Stomach (tissue), 9 donors: Measurements from ENCODE around the gene SRC. TPM values are rescaled to one million over a fixed set of nuclear protein-coding genes. Genes with fewer than 3 reads are reported as not detected.

Experiments
- DNase-seq, 2 donors: peaks; one replicate each; pipeline versions ENCODE4 v3.0.0 to v3.0.0-alpha.2; 2013 to 2019
- H3K27ac ChIP-seq, 5 donors: fragments of 200-600 bp in 4 of 5; sonication (generic) in 4 of 5; one replicate each; pipeline ENCODE4 v1.5.1; 2013 to 2019; ENCODE audit warnings: mild to moderate bottlenecking in 1 of 5, moderate library complexity in 1 of 5
- H3K27me3 ChIP-seq, 3 donors: fragments of 200-600 bp; sonication (generic); one replicate each; pipeline ENCODE4 v1.5.1; 2017 to 2019; ENCODE audit warnings: mixed run types in 1 of 3
- H3K36me3 ChIP-seq, 4 donors: fragments of 200-600 bp; sonication (generic); 1 replicate in 3 of 4; 2 replicates in 1 of 4; pipeline ENCODE4 v1.5.1; 2016 to 2019
- H3K4me1 ChIP-seq, 4 donors: fragments of 200-600 bp; sonication (generic); one replicate each; pipeline ENCODE4 v1.5.1; 2016 to 2019
- H3K4me3 ChIP-seq, 4 donors: fragments of 200-600 bp; sonication (generic) in 3 of 4; one replicate each; pipeline ENCODE4 v1.5.1; 2016 to 2019; ENCODE audit warnings: mild to moderate bottlenecking in 1 of 4
- H3K9me3 ChIP-seq, 4 donors: fragments of 200-600 bp; sonication (generic); one replicate each; pipeline ENCODE4 v1.5.1; 2016 to 2019
- EP300 ChIP-seq: sonication (generic); formaldehyde crosslinking; IDR thresholded peaks from one replicate; pipeline ENCODE4 v1.6.1; 2017; ENCODE audit warnings: antibody characterized with exemption
- POLR2A ChIP-seq, 4 donors: fragments of 450-650 bp; IDR thresholded peaks; one replicate each; pipeline ENCODE4 v1.6.1; 2016; ENCODE audit warnings: antibody characterized with exemption in 4 of 4, control low read depth in 2 of 4, mild to moderate bottlenecking in 1 of 4, moderate library complexity in 1 of 4
- POLR2AphosphoS5 ChIP-seq, 3 donors: sonication (generic); formaldehyde crosslinking; IDR thresholded peaks; one replicate each; pipeline ENCODE4 v1.6.1; 2016; ENCODE audit warnings: antibody characterized with exemption in 3 of 3
- WGBS, 5 donors: extraction: QIAGEN DNeasy Blood & Tissue Kit in 3 of 5; methylation state at CpG; one replicate each; pipeline versions ENCODE4 v1.1.5 to v1.1.7; 2013 to 2018; 5-methylcytosine and 5-hydroxymethylcytosine counted together
- intact Hi-C: fragments of 100-400 bp; cut with DNase I; formaldehyde crosslinking; loops from one replicate; pipeline ENCODE4 v1.15.1; 2023; ENCODE audit warnings: low total_unique reads
- polyA plus RNA-seq, 3 donors: library from polyadenylated mRNA; stranded (reverse); fragments of 200-250 nt; gene quantifications; one replicate each; pipeline ENCODE4 v1.2.3, GENCODE V29; 2013
- total RNA-seq, 5 donors: library from RNA; depleted of rRNA; stranded (reverse); fragments of >200 nt; gene quantifications; one replicate each; pipeline versions ENCODE4 v1.1.0 to v1.2.3, GENCODE V29; 2014 to 2016
- TF ChIP-seq, protein P1 (sequence below), 7 experiments: fragments of 450-650 bp in 4 of 7; fragments of 200-600 bp in 3 of 7; sonication (generic) in 3 of 7; IDR thresholded peaks; one replicate each; pipeline ENCODE4 v1.5.1; 2016 to 2019; ENCODE audit warnings: antibody characterized with exemption in 7 of 7, control low read depth in 2 of 7, mild to moderate bottlenecking in 1 of 7
- donor health status: healthy with polysubstance abuse.
- donor health status: Bipolar disorder and iron deficiency.
- donor health status: healthy.

SRC gene
- total and polyA plus RNA-seq, 8 donors, result 31.6 to 471 (median 47.3) TPM

DNA sequence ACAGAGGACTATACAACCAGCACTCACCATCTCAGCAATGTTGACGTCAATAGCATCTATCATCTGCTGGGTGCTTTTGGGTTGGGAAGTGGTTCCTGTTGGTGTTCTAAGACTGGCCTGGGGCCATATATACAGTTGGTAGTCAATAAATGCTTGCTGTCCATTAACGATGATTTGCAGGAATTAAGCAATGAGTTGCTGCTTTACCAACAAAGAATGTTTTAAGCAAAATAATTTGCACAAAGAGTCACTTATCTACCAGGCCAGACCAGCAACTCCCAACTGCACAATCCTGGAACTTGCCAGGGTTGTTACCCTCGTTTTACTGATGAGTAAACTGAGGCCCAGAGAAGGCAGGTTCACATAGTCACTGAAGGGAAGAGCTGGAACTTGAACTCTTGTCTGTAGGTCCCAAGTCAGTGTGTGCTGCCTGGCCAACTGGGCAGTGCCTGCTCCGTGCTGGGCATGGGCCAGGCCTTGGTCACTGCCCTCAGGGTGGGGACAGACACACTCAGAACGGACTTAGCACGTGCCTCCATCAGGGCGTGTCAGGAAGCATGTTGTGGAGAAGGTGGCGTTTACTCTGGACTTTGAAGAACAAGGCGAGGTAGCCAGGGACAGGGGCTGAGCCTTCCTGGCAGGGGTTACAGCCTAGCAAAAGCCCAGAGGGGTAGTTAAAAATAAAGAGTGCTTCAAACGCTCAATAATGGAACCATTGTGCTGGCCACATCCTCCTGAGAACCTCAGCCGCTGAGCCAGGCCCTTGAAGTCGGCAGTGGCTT is 2.5 kb upstream of the SRC start:
- Histone ChIP-seq H3K27me3 (peaks cover 0 to 15% (median 0%) of the 10 kb centered on the region in 3 donors), H3K4me3 (peak overlapping the region in 1 of 4 donors; percentile 14), H3K4me1 (peaks cover 38 to 52% (median 47%) of the 10 kb centered on the region in 4 donors), H3K36me3 (no peaks in the 10 kb centered on the region), H3K27ac (peak overlapping the region; percentile 80 to 95 (median 93)), H3K9me3 (no peaks in the 10 kb centered on the region)
- TF ChIP-seq, protein P1, sequence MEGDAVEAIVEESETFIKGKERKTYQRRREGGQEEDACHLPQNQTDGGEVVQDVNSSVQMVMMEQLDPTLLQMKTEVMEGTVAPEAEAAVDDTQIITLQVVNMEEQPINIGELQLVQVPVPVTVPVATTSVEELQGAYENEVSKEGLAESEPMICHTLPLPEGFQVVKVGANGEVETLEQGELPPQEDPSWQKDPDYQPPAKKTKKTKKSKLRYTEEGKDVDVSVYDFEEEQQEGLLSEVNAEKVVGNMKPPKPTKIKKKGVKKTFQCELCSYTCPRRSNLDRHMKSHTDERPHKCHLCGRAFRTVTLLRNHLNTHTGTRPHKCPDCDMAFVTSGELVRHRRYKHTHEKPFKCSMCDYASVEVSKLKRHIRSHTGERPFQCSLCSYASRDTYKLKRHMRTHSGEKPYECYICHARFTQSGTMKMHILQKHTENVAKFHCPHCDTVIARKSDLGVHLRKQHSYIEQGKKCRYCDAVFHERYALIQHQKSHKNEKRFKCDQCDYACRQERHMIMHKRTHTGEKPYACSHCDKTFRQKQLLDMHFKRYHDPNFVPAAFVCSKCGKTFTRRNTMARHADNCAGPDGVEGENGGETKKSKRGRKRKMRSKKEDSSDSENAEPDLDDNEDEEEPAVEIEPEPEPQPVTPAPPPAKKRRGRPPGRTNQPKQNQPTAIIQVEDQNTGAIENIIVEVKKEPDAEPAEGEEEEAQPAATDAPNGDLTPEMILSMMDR (IDR thresholded peaks at IDR 0.05), result no peak
- TF ChIP-seq EP300 (no peak), POLR2A (IDR thresholded peaks at IDR 0.05) (no peak), POLR2AphosphoS5 (IDR thresholded peaks at IDR 0.05) (peak in 2 of 3 donors; percentile 68 to 83)
- DNase-seq, result peak; percentile 80 to 88
- 34 to 45% (median 40%) methylated on average over 12 of the region's 12 CpGs for WGBS, 5 donors
- intact Hi-C loops, result no loop called here

GRCh38 chr20:37343994-37344355 is 2.0 kb upstream of the SRC start:
- Histone ChIP-seq H3K27ac (peak overlapping the region; percentile 80 to 95 (median 93)), H3K4me1 (peaks cover 43 to 58% (median 52%) of the 10 kb centered on the region in 4 donors), H3K4me3 (peak overlapping the region in 1 of 4 donors; percentile 14), H3K27me3 (peaks cover 0 to 15% (median 0%) of the 10 kb centered on the region in 3 donors), H3K36me3 (no peaks in the 10 kb centered on the region), H3K9me3 (no peaks in the 10 kb centered on the region)
- TF ChIP-seq EP300 (no peak), POLR2AphosphoS5 (IDR thresholded peaks at IDR 0.05) (no peak)
- intact Hi-C loops, result no loop called here
- no peak for DNase-seq
- 46 to 67% (median 47%) methylated on average over 4 of the region's 4 CpGs for WGBS, 5 donors

- Histone ChIP-seq H3K4me1 (peaks cover 49 to 65% (median 59%) of the 10 kb centered on the region in 4 donors), H3K27ac (peak overlapping the region; percentile 80 to 95 (median 93)), H3K4me3 (peak overlapping the region; percentile 57 to 82 (median 72)), H3K9me3 (no peaks in the 10 kb centered on the region), H3K27me3 (peaks cover 0 to 15% (median 0%) of the 10 kb centered on the region in 3 donors), H3K36me3 (peaks cover 0 to under 1% (median 0%) of the 10 kb centered on the region in 4 donors)
- intact Hi-C loops, result no loop called here
- DNase-seq, result peak; percentile 87 to 94
- TF ChIP-seq POLR2AphosphoS5 (IDR thresholded peaks at IDR 0.05), result peak in 2 of 3 donors; percentile 50 to 80
- TF ChIP-seq, protein P1 (IDR thresholded peaks at IDR 0.05), result no peak
- WGBS, 5 donors, result 35 to 70% (median 41%) methylated on average over 10 of the region's 10 CpGs
Measured at GRCh38 chr20:37344506-37345338, 1.2 kb upstream of the SRC start.

GRCh38 chr20:37346236-37346534 is 245 bp downstream of the SRC start:
- intact Hi-C loops, result no loop called here
- peaks cover 0 to 12% (median 10%) of the 10 kb centered on the region in 4 donors for H3K36me3 ChIP-seq
- peaks cover 0 to 15% (median 0%) of the 10 kb centered on the region in 3 donors for H3K27me3 ChIP-seq
- peak overlapping the region; percentile 57 to 82 (median 72) for H3K4me3 ChIP-seq
- H3K4me1 ChIP-seq, result peaks cover 53 to 71% (median 67%) of the 10 kb centered on the region in 4 donors
- DNase-seq, result no peak
- H3K27ac ChIP-seq, result peak overlapping the region; percentile 80 to 95 (median 93)
- TF ChIP-seq, protein P1 (IDR thresholded peaks at IDR 0.05), result no peak
- TF ChIP-seq EP300 (no peak), POLR2A (IDR thresholded peaks at IDR 0.05) (no peak), POLR2AphosphoS5 (IDR thresholded peaks at IDR 0.05) (no peak)
- H3K9me3 ChIP-seq, result no peaks in the 10 kb centered on the region
- WGBS, 5 donors, result 0 to 4% (median 2%) methylated on average over 9 to 35 of the region's 35 CpGs
